Inflammatory macrophage treated with lipopolysaccharide for 4 hours (primary cell): ENCODE results near the gene MRGPRG.

ENCODE experiments used
- DNase-seq: peaks from one replicate; pipeline ENCODE4 v3.0.0-alpha.2; 2020

MRGPRG gene

GRCh38 chr11:3206922-3207204 is 11.8 kb downstream of the MRGPRG start:
- no peak for DNase-seq

GRCh38 chr11:3206156-3206921 is 12.3 kb downstream of the MRGPRG start:
- DNase-seq = no peak

- no peak for DNase-seq
Observed at GRCh38 chr11:3205261-3206155, 13.1 kb downstream of the MRGPRG start.

GRCh38 chr11:3204141-3205015 is 14.2 kb downstream of the MRGPRG start:
- no peak for DNase-seq

GRCh38 chr11:3203221-3204043 is 15.2 kb downstream of the MRGPRG start:
- no peak for DNase-seq

- DNase-seq = no peak
Observed at GRCh38 chr11:3202759-3203158, 15.9 kb downstream of the MRGPRG start.

GRCh38 chr11:3202305-3202704 is 16.3 kb downstream of the MRGPRG start:
- DNase-seq = no peak

- no peak for DNase-seq
Observed at GRCh38 chr11:3201677-3202181, 16.9 kb downstream of the MRGPRG start.

GRCh38 chr11:3201112-3201581 is 17.5 kb downstream of the MRGPRG start:
- DNase-seq = no peak

GRCh38 chr11:3200388-3201111 is 18.1 kb downstream of the MRGPRG start:
- no peak for DNase-seq

GRCh38 chr11:3199537-3200295 is 18.9 kb downstream of the MRGPRG start:
- no peak for DNase-seq

GRCh38 chr11:3198815-3199214 is 19.8 kb downstream of the MRGPRG start:
- DNase-seq = no peak

- DNase-seq = no peak
Observed at GRCh38 chr11:3197878-3198528, 20.6 kb downstream of the MRGPRG start.

- DNase-seq = no peak
Observed at GRCh38 chr11:3197044-3197695, 21.4 kb downstream of the MRGPRG start.

GRCh38 chr11:3196161-3197043 is 22.2 kb downstream of the MRGPRG start:
- no peak for DNase-seq

- DNase-seq = peak; percentile 51
Observed at GRCh38 chr11:3195251-3196160, 23.1 kb downstream of the MRGPRG start.
